H1 (cell line): ENCODE data around the gene HOXD11. TPM values are rescaled to one million over a fixed set of nuclear protein-coding genes. Genes with fewer than 3 reads are reported as not detected.

ENCODE experiments used
- CTCF ChIA-PET: fragments of 300-600 bp; sonication (Branson Sonifier 250); formaldehyde crosslinking; loops from one replicate; lab custom pipeline; 2021; ENCODE audit not compliant: partially characterized antibody; lab: Charles Lee
- POLR2A ChIA-PET: fragments of 300-600 bp; sonication (Branson Sonifier 250); formaldehyde crosslinking; loops from one replicate; lab custom pipeline; 2021; ENCODE audit warnings: inconsistent platforms; ENCODE audit not compliant: partially characterized antibody; lab: Charles Lee
- DNase-seq, 2 experiments: peaks; one replicate each; pipeline versions ENCODE4 v3.0.0 to v3.0.0-alpha.2; 2010 to 2022; ENCODE audit warnings: low spot score in 2 of 2, low read depth in 1 of 2, mixed read lengths in 1 of 2
- FAIRE-seq: peaks from 2 replicates; lab custom pipeline; 2011; peaks lifted over from hg19 to GRCh38; lab: Jason Lieb, UNC
- H2AFZ ChIP-seq: 2 replicates; pipeline ENCODE4 v1.8.1; 2012; ENCODE audit warnings: low read length, inconsistent platforms
- H2AK5ac ChIP-seq: 2 replicates; pipeline ENCODE4 v1.6.1; 2013; ENCODE audit warnings: low read depth, low read length
- H2BK120ac ChIP-seq: replicated peaks from 2 replicates; pipeline ENCODE3; 2013; ENCODE audit warnings: low read depth, low read length, inconsistent platforms
- H2BK12ac ChIP-seq: 2 replicates; pipeline ENCODE4 v1.6.1; 2013; ENCODE audit warnings: low read depth, low read length
- H2BK15ac ChIP-seq: 2 replicates; pipeline ENCODE4 v1.6.1; 2013; ENCODE audit warnings: low read length
- H2BK20ac ChIP-seq: 2 replicates; pipeline ENCODE4 v1.6.1; 2013; ENCODE audit warnings: low read length
- H2BK5ac ChIP-seq: 2 replicates; pipeline ENCODE4 v1.6.1; 2013; ENCODE audit warnings: low read depth, low read length
- H3K14ac ChIP-seq: 2 replicates; pipeline ENCODE4 v1.6.1; 2013; ENCODE audit warnings: inconsistent platforms; ENCODE audit not compliant: insufficient read length
- H3K18ac ChIP-seq: 2 replicates; pipeline ENCODE4 v1.6.1; 2013; ENCODE audit warnings: low read length; ENCODE audit errors: extremely low read depth
- H3K23ac ChIP-seq: 2 replicates; pipeline ENCODE4 v1.6.1; 2013; ENCODE audit warnings: inconsistent platforms; ENCODE audit not compliant: insufficient read length
- H3K23me2 ChIP-seq: 2 replicates; pipeline ENCODE4 v1.6.1; 2013; ENCODE audit warnings: low read depth, low read length
- H3K27ac ChIP-seq: 2 replicates; pipeline ENCODE4 v1.6.1; 2011; ENCODE audit warnings: low read depth, low read length, inconsistent platforms
- H3K27me3 ChIP-seq, 4 experiments: replicated peaks in 1 of 4; 1 replicate in 1 of 4; 2 replicates in 3 of 4; pipeline versions ENCODE4 v1.6.1 to v1.8.1; 2011 to 2013; ENCODE audit warnings: low read length in 3 of 4, mild to moderate bottlenecking in 3 of 4, inconsistent platforms in 2 of 4, mixed read lengths in 2 of 4, moderate library complexity in 1 of 4; ENCODE audit not compliant: control insufficient read depth in 3 of 4, insufficient read depth in 3 of 4; ENCODE audit errors: extremely low read depth in 1 of 4
- H3K36me3 ChIP-seq, 4 experiments: 2 replicates each; pipeline versions ENCODE4 v1.6.1 to v1.8.1; 2011 to 2013; ENCODE audit warnings: mild to moderate bottlenecking in 4 of 4, low read length in 3 of 4, moderate library complexity in 2 of 4, control low read depth in 1 of 4, inconsistent platforms in 1 of 4; ENCODE audit not compliant: insufficient read depth in 4 of 4, control insufficient read depth in 2 of 4
- H3K4ac ChIP-seq: replicated peaks from 2 replicates; pipeline ENCODE3; 2013; ENCODE audit warnings: low read length, low read depth, mixed read lengths, inconsistent platforms; ENCODE audit not compliant: insufficient read length
- H3K4me1 ChIP-seq, 4 experiments: replicated peaks in 1 of 4; 1 replicate in 1 of 4; 2 replicates in 3 of 4; pipeline versions ENCODE4 v1.6.1 to v1.8.1; 2011 to 2013; ENCODE audit warnings: low read length in 3 of 4, inconsistent platforms in 2 of 4, mixed read lengths in 1 of 4; ENCODE audit not compliant: insufficient read depth in 4 of 4, control insufficient read depth in 3 of 4
- H3K4me2 ChIP-seq, 2 experiments: 2 replicates each; pipeline versions ENCODE4 v1.6.1 to v1.8.1; 2011 to 2013; ENCODE audit warnings: low read depth in 2 of 2, low read length in 2 of 2, control low read depth in 1 of 2, inconsistent platforms in 1 of 2, mild to moderate bottlenecking in 1 of 2; ENCODE audit not compliant: insufficient read depth in 1 of 2
- H3K4me3 ChIP-seq, 4 experiments: fragments of 200-600, 300-600 bp in 1 of 4; sonication (generic), shearing (Covaris generic), sonication (Bioruptor Twin) in 1 of 4; 2 replicates each; pipeline versions ENCODE4 v1.5.1 to v1.8.1; 2011 to 2016; ENCODE audit warnings: low read length in 4 of 4, low read depth in 3 of 4, control low read depth in 2 of 4, inconsistent platforms in 2 of 4, mild to moderate bottlenecking in 2 of 4, mixed read lengths in 1 of 4, moderate library complexity in 1 of 4; ENCODE audit not compliant: insufficient read depth in 2 of 4; ENCODE audit errors: extremely low read depth in 1 of 4
- H3K56ac ChIP-seq: replicated peaks from 2 replicates; pipeline ENCODE3; 2013; ENCODE audit warnings: low read depth, mild to moderate bottlenecking, mixed read lengths, low read length, inconsistent platforms; ENCODE audit not compliant: insufficient read length
- H3K79me1 ChIP-seq: 2 replicates; pipeline ENCODE4 v1.6.1; 2013; ENCODE audit warnings: low read depth, low read length, control low read depth
- H3K79me2 ChIP-seq, 2 experiments: 2 replicates each; pipeline versions ENCODE4 v1.6.1 to v1.8.1; 2012 to 2013; ENCODE audit warnings: low read length in 2 of 2, mild to moderate bottlenecking in 2 of 2, inconsistent platforms in 1 of 2; ENCODE audit not compliant: insufficient read depth in 2 of 2, control insufficient read depth in 1 of 2
- H3K9ac ChIP-seq, 4 experiments: replicated peaks in 1 of 4; 1 replicate in 1 of 4; 2 replicates in 3 of 4; pipeline versions ENCODE4 v1.6.1 to v1.8.1; 2011 to 2013; ENCODE audit warnings: low read depth in 3 of 4, low read length in 3 of 4, control low read depth in 2 of 4, mild to moderate bottlenecking in 2 of 4, moderate library complexity in 2 of 4, inconsistent platforms in 1 of 4; ENCODE audit errors: extremely low read depth in 1 of 4
- H3K9me3 ChIP-seq, 2 experiments: 2 replicates each; pipeline versions ENCODE4 v1.6.1 to v1.8.1; 2012 to 2013; ENCODE audit warnings: mild to moderate bottlenecking in 2 of 2, moderate library complexity in 2 of 2, control low read depth in 1 of 2, inconsistent platforms in 1 of 2, low read depth in 1 of 2, low read length in 1 of 2, mixed read lengths in 1 of 2; ENCODE audit not compliant: insufficient read depth in 2 of 2
- H4K20me1 ChIP-seq, 2 experiments: replicated peaks in 1 of 2; 2 replicates each; pipeline versions ENCODE3 to v1.8.1; 2011 to 2013; ENCODE audit warnings: inconsistent platforms in 2 of 2, low read length in 2 of 2, mild to moderate bottlenecking in 1 of 2; ENCODE audit not compliant: insufficient read depth in 2 of 2, control insufficient read depth in 1 of 2
- H4K5ac ChIP-seq: 2 replicates; pipeline ENCODE4 v1.6.1; 2013; ENCODE audit warnings: low read length, low read depth, mixed read lengths, inconsistent platforms; ENCODE audit not compliant: insufficient read length
- H4K8ac ChIP-seq: 2 replicates; pipeline ENCODE4 v1.8.0; 2013; ENCODE audit warnings: mild to moderate bottlenecking, moderate library complexity, low read length, inconsistent platforms; ENCODE audit not compliant: insufficient read depth; ENCODE audit errors: extremely low read depth
- H4K91ac ChIP-seq: replicated peaks from 2 replicates; pipeline ENCODE3; 2013; ENCODE audit warnings: low read length, mixed read lengths, inconsistent platforms; ENCODE audit not compliant: insufficient read length
- CBX5 ChIP-seq: fragments of 300-800, 300-1000 bp; sonication (generic); IDR thresholded peaks from 2 replicates; pipeline ENCODE4 v1.7.1; 2016; ENCODE audit warnings: antibody characterized with exemption, low read length, low read depth
- CHD2 ChIP-seq: IDR thresholded peaks from 2 replicates; pipeline ENCODE4 v1.6.1; 2012; ENCODE audit warnings: low read length, improper control_type of control experiment
- CREB1 ChIP-seq: IDR thresholded peaks from 2 replicates; pipeline ENCODE4 v1.6.1; 2012; ENCODE audit warnings: inconsistent platforms
- E2F6 ChIP-seq: IDR thresholded peaks from 2 replicates; pipeline ENCODE4 v1.6.1; 2012; ENCODE audit warnings: inconsistent platforms
- KDM1A ChIP-seq: fragments of 200-600, 300-600 bp; sonication (generic); IDR thresholded peaks from 2 replicates; pipeline ENCODE4 v1.7.1; 2016; ENCODE audit warnings: mild to moderate bottlenecking, low read length, borderline replicate concordance
- NRF1 ChIP-seq: IDR thresholded peaks from 2 replicates; pipeline ENCODE4 v1.6.1; 2011; ENCODE audit warnings: mild to moderate bottlenecking, low read depth, low read length, improper control_type of control experiment
- PHF8 ChIP-seq: fragments of 200-600 bp; sonication (generic); conservative IDR thresholded peaks from 2 replicates; pipeline ENCODE4 v1.7.1; 2012; ENCODE audit warnings: low read depth, mild to moderate bottlenecking, inconsistent platforms, low read length, moderate library complexity
- RFX5 ChIP-seq: IDR thresholded peaks from 2 replicates; pipeline ENCODE4 v1.6.1; 2011; ENCODE audit warnings: low read depth, low read length, improper control_type of control experiment, borderline replicate concordance
- SAP30 ChIP-seq: fragments of 300-600 bp; sonication (generic); IDR thresholded peaks from 2 replicates; pipeline ENCODE4 v1.7.1; 2012; ENCODE audit warnings: low read length, moderate library complexity, mild to moderate bottlenecking, inconsistent platforms; ENCODE audit not compliant: insufficient read depth, insufficient replicate concordance
- SP1 ChIP-seq: IDR thresholded peaks from 2 replicates; pipeline ENCODE4 v1.6.1; 2011; ENCODE audit warnings: low read depth, low read length
- SP2 ChIP-seq: IDR thresholded peaks from 2 replicates; pipeline ENCODE4 v1.6.1; 2012; ENCODE audit warnings: mild to moderate bottlenecking, low read length, inconsistent platforms
- SRF ChIP-seq: IDR thresholded peaks from 2 replicates; pipeline ENCODE4 v1.6.1; 2011; ENCODE audit warnings: mild to moderate bottlenecking, low read depth, low read length, moderate library complexity
- TAF7 ChIP-seq: optimal IDR thresholded peaks from 2 replicates; pipeline ENCODE3; 2011; ENCODE audit warnings: low read depth, mild to moderate bottlenecking, inconsistent platforms, low read length, moderate library complexity, borderline replicate concordance
- ZNF274 ChIP-seq: IDR thresholded peaks from 2 replicates; pipeline ENCODE4 v1.7.0; 2012; ENCODE audit warnings: low read length, borderline replicate concordance; ENCODE audit errors: extremely low read depth
- WGBS, 2 experiments: shearing (Covaris generic) in 1 of 2; methylation state at CpG; one replicate each; pipeline versions ENCODE4 v1.1.6 to v1.1.7; 2013 to 2015; ENCODE audit warnings: low lambda C conversion rate in 2 of 2, mixed read lengths in 2 of 2, inconsistent platforms in 1 of 2, low coverage in 1 of 2, missing lambda C conversion rate in 1 of 2; ENCODE audit not compliant: insufficient replicate concordance in 2 of 2, insufficient coverage in 1 of 2, insufficient read length in 1 of 2; ENCODE audit errors: extremely low coverage in 1 of 2, missing lambda C conversion rate in 1 of 2; 5-methylcytosine and 5-hydroxymethylcytosine counted together
- polyA plus RNA-seq, 7 experiments: library from polyadenylated mRNA; depleted of rRNA in 3 of 7; stranded (reverse) in 5 of 7; unstranded in 2 of 7; fragments of >200 nt in 5 of 7; fragments of 200-250 nt in 2 of 7; gene quantifications; 1 replicate in 5 of 7; 2 replicates in 1 of 7; 4 replicates in 1 of 7; pipeline versions ENCODE4 v1.2.1 to v1.2.3, GENCODE V29; 2011 to 2013; ENCODE audit warnings: missing spikeins in 2 of 7, mixed read lengths in 2 of 7
- total RNA-seq: library from RNA; stranded (reverse); fragmentation: NEBNext Ultra II Directional; extraction: Animal tissue kit (Norgen Biotek cat#: 25700); gene quantifications from 2 replicates; pipeline ENCODE4 v1.2.1, GENCODE V29; 2021

HOXD11 gene
- total and polyA plus RNA-seq, 2 of the 8 experiments (the other 6 are each of a cell fraction or from before 2014, with no cell fraction given), result not detected

GRCh38 chr2:176068419-176068832, 38.7 kb upstream of the HOXD11 start:
- peaks cover 0 to 4% (median 0%) of the 10 kb centered on the region in 4 experiments; a peak in 1 of 8 replicates for H3K36me3 ChIP-seq
- no peaks in the 10 kb centered on the region; the same call in 1 of the 2 replicates for H3K23me2 ChIP-seq
- H3K18ac ChIP-seq, result no peak overlapping the region
- no peak overlapping the region for H3K56ac ChIP-seq
- no peak overlapping the region for H3K23ac ChIP-seq
- H2AK5ac ChIP-seq, result no peak overlapping the region
- WGBS, 2 experiments, result 9% methylated on average over 30 of the region's 30 CpGs; no CpG with 5 or more reads in 1 of the 2 experiments
- H3K14ac ChIP-seq, result no peak overlapping the region
- H2AFZ ChIP-seq, result no peak overlapping the region
- H3K9me3 ChIP-seq, result no peaks in the 10 kb centered on the region
- ChIA-PET POLR2A (no interaction called here), CTCF (interaction anchor here (1.4 to 2.2 kb wide), 2 partner anchors 11 to 378 kb away, joined by 9 to 10 read pairs; no protein-coding TSS in a partner anchor)
- H3K4me2 ChIP-seq, result peak overlapping the region; percentile 53 to 57
- H3K79me2 ChIP-seq, result no peaks in the 10 kb centered on the region
- H4K20me1 ChIP-seq, result peaks cover 10 to 16% of the 10 kb centered on the region in 2 experiments
- H2BK20ac ChIP-seq, result no peak overlapping the region
- H3K27ac ChIP-seq, result no peak overlapping the region
- no peak overlapping the region for H2BK120ac ChIP-seq
- no peak for FAIRE-seq
- H3K9ac ChIP-seq, result no peak overlapping the region
- H4K5ac ChIP-seq, result no peak overlapping the region
- H4K8ac ChIP-seq, result peak overlapping the region; percentile 9; the same call in 1 of the 2 replicates
- no peak overlapping the region for H2BK5ac ChIP-seq
- H3K27me3 ChIP-seq, result peaks cover 83 to 94% (median 87%) of the 10 kb centered on the region in 4 experiments
- 0 out of 2 replicates have a peak overlapping the region, but pooled peaks have one; percentile 19 for H2BK12ac ChIP-seq
- H3K4me3 ChIP-seq, result peak overlapping the region in 2 of 4 experiments; percentile 14 to 54; a peak in 3 of 8 replicates
- H2BK15ac ChIP-seq, result peak overlapping the region; percentile 8; the same call in 1 of the 2 replicates
- no peak overlapping the region for H4K91ac ChIP-seq
- H3K4me1 ChIP-seq, result peaks cover 3 to 20% (median 11%) of the 10 kb centered on the region in 4 experiments; a peak in 5 of 7 replicates
- no peak overlapping the region for H3K4ac ChIP-seq
- peak in 1 of 2 experiments; percentile 55 for DNase-seq
- no peaks in the 10 kb centered on the region for H3K79me1 ChIP-seq
- no peak for TF ChIP-seq KDM1A
- TF ChIP-seq SAP30, result no peak
- no peak for TF ChIP-seq CHD2
- no peak for TF ChIP-seq SP2
- TF ChIP-seq RFX5, result no peak
- TF ChIP-seq SP1, result no peak
- TF ChIP-seq TAF7, result no peak
- TF ChIP-seq ZNF274, result no peak
- no peak for TF ChIP-seq CBX5
- no peak for TF ChIP-seq CREB1
- TF ChIP-seq E2F6, result no peak
- no peak for TF ChIP-seq SRF
- TF ChIP-seq NRF1, result no peak
- no peak for TF ChIP-seq PHF8
